HepG2 (cell line): Measurements from ENCODE around the gene ATXN1L. TPM values are rescaled to one million over a fixed set of nuclear protein-coding genes. Genes with fewer than 3 reads are reported as not detected.

Source experiments
- AKAP8 ChIP-seq: sonication (generic); formaldehyde crosslinking; IDR thresholded peaks from 2 replicates; pipeline ENCODE4 v1.5.1; 2020; ENCODE audit warnings: mild to moderate bottlenecking, missing genetic modification reagents
- ELF3 ChIP-seq: IDR thresholded peaks from 2 replicates; pipeline ENCODE4 v1.6.1; 2016; ENCODE audit warnings: missing genetic modification reagents, missing compliant biosample characterization
- HMGA1 ChIP-seq: sonication (generic); formaldehyde crosslinking; conservative IDR thresholded peaks from 2 replicates; pipeline ENCODE4 v1.4.0; 2020; ENCODE audit warnings: missing genetic modification reagents
- KDM6A ChIP-seq: IDR thresholded peaks from 2 replicates; pipeline ENCODE4 v1.6.1; 2016; ENCODE audit warnings: low read depth
- MBD4 ChIP-seq: IDR thresholded peaks from 2 replicates; pipeline ENCODE4 v1.6.1; 2012; ENCODE audit warnings: low read length, inconsistent platforms, borderline replicate concordance
- POLR2AphosphoS5 ChIP-seq: IDR thresholded peaks from 2 replicates; pipeline ENCODE4 v1.6.1; 2012; ENCODE audit warnings: low read depth, low read length
- STAG1 ChIP-seq: sonication (generic); formaldehyde crosslinking; IDR thresholded peaks from 2 replicates; pipeline ENCODE4 v1.4.0; 2020; ENCODE audit warnings: missing genetic modification reagents
- YY1 ChIP-seq: IDR thresholded peaks from 2 replicates; pipeline ENCODE4 v1.6.1; 2011; ENCODE audit warnings: low read length, low read depth, moderate library complexity, mild to moderate bottlenecking; ENCODE audit not compliant: insufficient read depth, insufficient replicate concordance
- ZBTB1 ChIP-seq: sonication (generic); formaldehyde crosslinking; IDR thresholded peaks from 2 replicates; pipeline ENCODE4 v1.4.0; 2020; ENCODE audit warnings: missing genetic modification reagents, borderline replicate concordance
- ZFP36L1 ChIP-seq: sonication (generic); formaldehyde crosslinking; IDR thresholded peaks from 2 replicates; pipeline ENCODE4 v1.8.0; 2022; ENCODE audit warnings: mild to moderate bottlenecking, missing genetic modification reagents, moderate library complexity
- ZNF24 ChIP-seq: fragments of 450-650 bp; IDR thresholded peaks from 2 replicates; pipeline ENCODE4 v1.6.1; 2017; ENCODE audit warnings: antibody characterized with exemption, mild to moderate bottlenecking
- ZNF441 ChIP-seq: sonication (generic); formaldehyde crosslinking; IDR thresholded peaks from 2 replicates; pipeline ENCODE4 v1.7.0; 2021; ENCODE audit warnings: missing genetic modification reagents, borderline replicate concordance
- ZNF776 ChIP-seq: sonication (generic); formaldehyde crosslinking; IDR thresholded peaks from 2 replicates; pipeline ENCODE4 v1.4.0; 2020; ENCODE audit warnings: mild to moderate bottlenecking, missing genetic modification reagents
- polyA plus RNA-seq, 8 experiments: library from polyadenylated mRNA; depleted of rRNA in 3 of 8; stranded (reverse) in 7 of 8; unstranded in 1 of 8; fragments of >200 nt; fragmentation: Illumina TruSeq in 4 of 8; extraction: Trizol in 4 of 8; gene quantifications; 2 replicates each; pipeline versions ENCODE4 v1.2.1 to v1.2.3, GENCODE V29; 2011 to 2016; ENCODE audit warnings: low read depth in 4 of 8, missing spikeins in 1 of 8, mixed read lengths in 1 of 8; ENCODE audit not compliant: insufficient read depth in 1 of 8
- total RNA-seq, 5 experiments: library from RNA; depleted of rRNA; stranded (reverse); fragments of >200 nt; fragmentation: Illumina TruSeq; extraction: Trizol; gene quantifications; 2 replicates each; pipeline ENCODE4 v1.2.3, GENCODE V29; 2016; ENCODE audit warnings: low read depth in 1 of 5
- TF ChIP-seq, protein P1 (sequence below): IDR thresholded peaks from 2 replicates; pipeline ENCODE4 v1.6.1; 2012; ENCODE audit warnings: low read depth, low read length, improper control_type of control experiment
- TF ChIP-seq, protein P2 (sequence below): sonication (generic); formaldehyde crosslinking; IDR thresholded peaks from 2 replicates; pipeline ENCODE4; 2020; ENCODE audit warnings: missing genetic modification reagents, mild to moderate bottlenecking, borderline replicate concordance
- TF ChIP-seq, protein P3 (sequence below): IDR thresholded peaks from 2 replicates; pipeline ENCODE4 v1.6.1; 2012; ENCODE audit warnings: low read length, improper control_type of control experiment
- TF ChIP-seq, protein P4 (sequence below): sonication (generic); formaldehyde crosslinking; conservative IDR thresholded peaks from 2 replicates; pipeline ENCODE4 v1.4.0; 2020; ENCODE audit warnings: missing genetic modification reagents
- TF ChIP-seq, protein P5 (sequence below): sonication (generic); formaldehyde crosslinking; IDR thresholded peaks from 2 replicates; pipeline ENCODE4 v1.4.0; 2020; ENCODE audit warnings: missing genetic modification reagents

ATXN1L gene
- total and polyA plus RNA-seq, 2 of the 13 experiments (the other 11 are each of a cell fraction or from before 2014, with no cell fraction given), result 20.0 to 22.4 TPM

DNA sequence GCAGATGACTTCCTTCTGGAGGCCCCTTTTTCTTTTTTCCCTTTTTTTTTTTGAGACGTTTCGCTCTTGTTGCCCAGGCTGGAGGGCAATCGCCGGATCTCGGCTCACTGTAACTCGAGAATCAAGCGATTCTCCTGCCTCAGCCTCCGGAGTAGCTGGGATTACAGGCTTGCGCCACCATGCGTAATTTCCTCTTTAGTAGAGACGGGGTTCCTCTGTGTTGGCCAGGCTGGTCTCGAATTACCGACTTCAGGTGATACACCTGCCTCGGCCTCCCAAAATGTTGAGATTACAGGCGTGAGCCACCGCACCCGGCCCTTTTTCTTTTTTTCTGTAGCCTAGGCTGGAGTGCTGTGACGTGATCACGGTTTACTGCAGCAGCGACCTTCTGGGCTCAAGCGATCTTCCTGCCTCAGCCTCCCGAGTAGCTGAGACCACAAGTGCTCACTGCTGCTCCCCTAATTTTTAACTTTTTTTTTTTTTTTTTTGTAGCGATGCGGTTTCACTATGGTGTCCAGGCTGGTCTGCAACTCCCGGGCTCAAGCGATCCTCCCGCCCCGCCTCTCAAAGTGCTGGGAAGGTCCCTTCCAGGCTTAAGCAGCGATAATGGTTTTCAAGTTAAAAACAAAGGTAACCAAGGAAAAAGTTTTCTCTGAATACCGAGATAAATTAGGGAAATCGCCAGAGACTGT is 48.6 kb downstream of the ATXN1L start (continued):
- TF ChIP-seq ZBTB1 (CRISPR knock-in tag) (no peak), ZNF776 (CRISPR knock-in tag) (0 out of 2 replicates have a peak, but pooled peaks have one; percentile 10), YY1 (no peak), ZNF24 (no peak), POLR2AphosphoS5 (no peak), KDM6A (CRISPR knock-in tag) (no peak), ELF3 (CRISPR knock-in tag) (0 out of 2 replicates have a peak, but pooled peaks have one; percentile 26), AKAP8 (CRISPR knock-in tag) (no peak; the same call in 1 of the 2 replicates), MBD4 (0 out of 2 replicates have a peak, but pooled peaks have one; percentile 51), ZNF441 (CRISPR knock-in tag) (0 out of 2 replicates have a peak, but pooled peaks have one; percentile 20), STAG1 (CRISPR knock-in tag) (peak; percentile 19; the same call in 1 of the 2 replicates), ZFP36L1 (CRISPR knock-in tag) (0 out of 2 replicates have a peak, but pooled peaks have one; percentile 2), HMGA1 (CRISPR knock-in tag) (no peak)
- TF ChIP-seq, protein P1, sequence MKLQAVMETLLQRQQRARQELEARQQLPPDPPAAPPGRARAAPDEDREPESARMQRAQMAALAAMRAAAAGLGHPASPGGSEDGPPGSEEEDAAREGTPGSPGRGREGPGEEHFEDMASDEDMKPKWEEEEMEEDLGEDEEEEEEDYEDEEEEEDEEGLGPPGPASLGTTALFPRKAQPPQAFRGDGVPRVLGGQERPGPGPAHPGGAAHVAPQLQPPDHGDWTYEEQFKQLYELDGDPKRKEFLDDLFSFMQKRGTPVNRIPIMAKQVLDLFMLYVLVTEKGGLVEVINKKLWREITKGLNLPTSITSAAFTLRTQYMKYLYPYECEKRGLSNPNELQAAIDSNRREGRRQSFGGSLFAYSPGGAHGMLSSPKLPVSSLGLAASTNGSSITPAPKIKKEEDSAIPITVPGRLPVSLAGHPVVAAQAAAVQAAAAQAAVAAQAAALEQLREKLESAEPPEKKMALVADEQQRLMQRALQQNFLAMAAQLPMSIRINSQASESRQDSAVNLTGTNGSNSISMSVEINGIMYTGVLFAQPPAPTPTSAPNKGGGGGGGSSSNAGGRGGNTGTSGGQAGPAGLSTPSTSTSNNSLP, result peak; percentile 21; the same call in 1 of the 2 replicates
- TF ChIP-seq, protein P2, sequence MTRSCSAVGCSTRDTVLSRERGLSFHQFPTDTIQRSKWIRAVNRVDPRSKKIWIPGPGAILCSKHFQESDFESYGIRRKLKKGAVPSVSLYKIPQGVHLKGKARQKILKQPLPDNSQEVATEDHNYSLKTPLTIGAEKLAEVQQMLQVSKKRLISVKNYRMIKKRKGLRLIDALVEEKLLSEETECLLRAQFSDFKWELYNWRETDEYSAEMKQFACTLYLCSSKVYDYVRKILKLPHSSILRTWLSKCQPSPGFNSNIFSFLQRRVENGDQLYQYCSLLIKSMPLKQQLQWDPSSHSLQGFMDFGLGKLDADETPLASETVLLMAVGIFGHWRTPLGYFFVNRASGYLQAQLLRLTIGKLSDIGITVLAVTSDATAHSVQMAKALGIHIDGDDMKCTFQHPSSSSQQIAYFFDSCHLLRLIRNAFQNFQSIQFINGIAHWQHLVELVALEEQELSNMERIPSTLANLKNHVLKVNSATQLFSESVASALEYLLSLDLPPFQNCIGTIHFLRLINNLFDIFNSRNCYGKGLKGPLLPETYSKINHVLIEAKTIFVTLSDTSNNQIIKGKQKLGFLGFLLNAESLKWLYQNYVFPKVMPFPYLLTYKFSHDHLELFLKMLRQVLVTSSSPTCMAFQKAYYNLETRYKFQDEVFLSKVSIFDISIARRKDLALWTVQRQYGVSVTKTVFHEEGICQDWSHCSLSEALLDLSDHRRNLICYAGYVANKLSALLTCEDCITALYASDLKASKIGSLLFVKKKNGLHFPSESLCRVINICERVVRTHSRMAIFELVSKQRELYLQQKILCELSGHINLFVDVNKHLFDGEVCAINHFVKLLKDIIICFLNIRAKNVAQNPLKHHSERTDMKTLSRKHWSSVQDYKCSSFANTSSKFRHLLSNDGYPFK (CRISPR knock-in tag), result no peak
- TF ChIP-seq, protein P3, sequence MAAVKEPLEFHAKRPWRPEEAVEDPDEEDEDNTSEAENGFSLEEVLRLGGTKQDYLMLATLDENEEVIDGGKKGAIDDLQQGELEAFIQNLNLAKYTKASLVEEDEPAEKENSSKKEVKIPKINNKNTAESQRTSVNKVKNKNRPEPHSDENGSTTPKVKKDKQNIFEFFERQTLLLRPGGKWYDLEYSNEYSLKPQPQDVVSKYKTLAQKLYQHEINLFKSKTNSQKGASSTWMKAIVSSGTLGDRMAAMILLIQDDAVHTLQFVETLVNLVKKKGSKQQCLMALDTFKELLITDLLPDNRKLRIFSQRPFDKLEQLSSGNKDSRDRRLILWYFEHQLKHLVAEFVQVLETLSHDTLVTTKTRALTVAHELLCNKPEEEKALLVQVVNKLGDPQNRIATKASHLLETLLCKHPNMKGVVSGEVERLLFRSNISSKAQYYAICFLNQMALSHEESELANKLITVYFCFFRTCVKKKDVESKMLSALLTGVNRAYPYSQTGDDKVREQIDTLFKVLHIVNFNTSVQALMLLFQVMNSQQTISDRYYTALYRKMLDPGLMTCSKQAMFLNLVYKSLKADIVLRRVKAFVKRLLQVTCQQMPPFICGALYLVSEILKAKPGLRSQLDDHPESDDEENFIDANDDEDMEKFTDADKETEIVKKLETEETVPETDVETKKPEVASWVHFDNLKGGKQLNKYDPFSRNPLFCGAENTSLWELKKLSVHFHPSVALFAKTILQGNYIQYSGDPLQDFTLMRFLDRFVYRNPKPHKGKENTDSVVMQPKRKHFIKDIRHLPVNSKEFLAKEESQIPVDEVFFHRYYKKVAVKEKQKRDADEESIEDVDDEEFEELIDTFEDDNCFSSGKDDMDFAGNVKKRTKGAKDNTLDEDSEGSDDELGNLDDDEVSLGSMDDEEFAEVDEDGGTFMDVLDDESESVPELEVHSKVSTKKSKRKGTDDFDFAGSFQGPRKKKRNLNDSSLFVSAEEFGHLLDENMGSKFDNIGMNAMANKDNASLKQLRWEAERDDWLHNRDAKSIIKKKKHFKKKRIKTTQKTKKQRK, result no peak
- TF ChIP-seq, protein P4, sequence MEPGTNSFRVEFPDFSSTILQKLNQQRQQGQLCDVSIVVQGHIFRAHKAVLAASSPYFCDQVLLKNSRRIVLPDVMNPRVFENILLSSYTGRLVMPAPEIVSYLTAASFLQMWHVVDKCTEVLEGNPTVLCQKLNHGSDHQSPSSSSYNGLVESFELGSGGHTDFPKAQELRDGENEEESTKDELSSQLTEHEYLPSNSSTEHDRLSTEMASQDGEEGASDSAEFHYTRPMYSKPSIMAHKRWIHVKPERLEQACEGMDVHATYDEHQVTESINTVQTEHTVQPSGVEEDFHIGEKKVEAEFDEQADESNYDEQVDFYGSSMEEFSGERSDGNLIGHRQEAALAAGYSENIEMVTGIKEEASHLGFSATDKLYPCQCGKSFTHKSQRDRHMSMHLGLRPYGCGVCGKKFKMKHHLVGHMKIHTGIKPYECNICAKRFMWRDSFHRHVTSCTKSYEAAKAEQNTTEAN (CRISPR knock-in tag), result no peak
- TF ChIP-seq, protein P5, sequence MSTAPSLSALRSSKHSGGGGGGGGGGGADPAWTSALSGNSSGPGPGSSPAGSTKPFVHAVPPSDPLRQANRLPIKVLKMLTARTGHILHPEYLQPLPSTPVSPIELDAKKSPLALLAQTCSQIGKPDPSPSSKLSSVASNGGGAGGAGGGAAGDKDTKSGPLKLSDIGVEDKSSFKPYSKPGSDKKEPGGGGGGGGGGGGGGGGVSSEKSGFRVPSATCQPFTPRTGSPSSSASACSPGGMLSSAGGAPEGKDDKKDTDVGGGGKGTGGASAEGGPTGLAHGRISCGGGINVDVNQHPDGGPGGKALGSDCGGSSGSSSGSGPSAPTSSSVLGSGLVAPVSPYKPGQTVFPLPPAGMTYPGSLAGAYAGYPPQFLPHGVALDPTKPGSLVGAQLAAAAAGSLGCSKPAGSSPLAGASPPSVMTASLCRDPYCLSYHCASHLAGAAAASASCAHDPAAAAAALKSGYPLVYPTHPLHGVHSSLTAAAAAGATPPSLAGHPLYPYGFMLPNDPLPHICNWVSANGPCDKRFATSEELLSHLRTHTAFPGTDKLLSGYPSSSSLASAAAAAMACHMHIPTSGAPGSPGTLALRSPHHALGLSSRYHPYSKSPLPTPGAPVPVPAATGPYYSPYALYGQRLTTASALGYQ, result no peak
